ENCODE measurements around the gene WASF2. TPM values are rescaled to one million over a fixed set of nuclear protein-coding genes. Genes with fewer than 3 reads are reported as not detected.

The WASF2 gene
- total and polyA plus RNA-seq, 2 of the 8 experiments (the other 6 are each of a cell fraction or from before 2014, with no cell fraction given): 32.1 to 86.6 TPM

GRCh38 chr1:27409669-27410068 lies 80.3 kb downstream of the WASF2 start:
- Histone ChIP-seq H3K4me3 (ENCODE audit: extremely low read depth in 1 of 4, insufficient read depth in 2 of 4, low read depth in 3 of 4, low read length in 4 of 4) (no peak overlapping the region), H4K5ac (ENCODE audit: insufficient read length, low read depth, low read length) (no peak overlapping the region), H2AK5ac (ENCODE audit: low read depth, low read length) (no peak overlapping the region), H3K14ac (ENCODE audit: insufficient read length) (no peak overlapping the region), H4K91ac (replicated peaks; ENCODE audit: insufficient read length, low read length) (no peak overlapping the region), H3K79me1 (ENCODE audit: low read depth, low read length) (no peaks in the 10 kb centered on the region; the same call in 1 of the 2 replicates), H2BK120ac (replicated peaks; ENCODE audit: low read depth, low read length) (no peak overlapping the region), H2BK20ac (ENCODE audit: low read length) (no peak overlapping the region), H4K20me1 (replicated peaks in 1 of 2; ENCODE audit: control insufficient read depth in 1 of 2, insufficient read depth in 2 of 2, low read length in 2 of 2) (peaks cover 0 to 2% of the 10 kb centered on the region in 2 experiments), H2BK5ac (ENCODE audit: low read depth, low read length) (no peak overlapping the region), H2AFZ (ENCODE audit: low read length) (no peak overlapping the region), H3K56ac (replicated peaks; ENCODE audit: insufficient read length, low read depth, low read length) (no peak overlapping the region), H3K36me3 (ENCODE audit: control insufficient read depth in 2 of 4, insufficient read depth in 4 of 4, low read length in 3 of 4) (peaks cover 19 to 61% (median 41%) of the 10 kb centered on the region in 4 experiments; a peak in 7 of 8 replicates), H2BK15ac (ENCODE audit: low read length) (no peak overlapping the region), H3K27me3 (replicated peaks in 1 of 4; ENCODE audit: control insufficient read depth in 3 of 4, extremely low read depth in 1 of 4, insufficient read depth in 3 of 4, low read length in 3 of 4) (no peaks in the 10 kb centered on the region), H3K18ac (ENCODE audit: extremely low read depth, low read length) (no peak overlapping the region), H3K23me2 (ENCODE audit: low read depth, low read length) (no peaks in the 10 kb centered on the region), H3K4me1 (replicated peaks in 1 of 4; ENCODE audit: control insufficient read depth in 3 of 4, insufficient read depth in 4 of 4, low read length in 3 of 4) (peaks cover 4 to 13% (median 9%) of the 10 kb centered on the region in 4 experiments), H2BK12ac (ENCODE audit: low read depth, low read length) (no peak overlapping the region), H3K27ac (ENCODE audit: low read depth, low read length) (no peak overlapping the region), H4K8ac (ENCODE audit: extremely low read depth, insufficient read depth, low read length) (no peak overlapping the region), H3K79me2 (ENCODE audit: control insufficient read depth in 1 of 2, insufficient read depth in 2 of 2, low read length in 2 of 2) (no peaks in the 10 kb centered on the region; a peak in 1 of 4 replicates), H3K4me2 (ENCODE audit: insufficient read depth in 1 of 2, low read depth in 2 of 2, low read length in 2 of 2) (no peak overlapping the region), H3K4ac (replicated peaks; ENCODE audit: insufficient read length, low read depth, low read length) (no peak overlapping the region), H3K23ac (ENCODE audit: insufficient read length) (no peak overlapping the region), H3K9ac (replicated peaks in 1 of 4; ENCODE audit: extremely low read depth in 1 of 4, low read depth in 3 of 4, low read length in 3 of 4) (no peak overlapping the region), H3K9me3 (ENCODE audit: insufficient read depth in 2 of 2, low read depth in 1 of 2, low read length in 1 of 2) (no peaks in the 10 kb centered on the region)
- POLR2A ChIA-PET (ENCODE audit: partially characterized antibody): no interaction called here
- FAIRE-seq (no peak), DNase-seq (ENCODE audit: low read depth in 1 of 2, low spot score in 2 of 2) (no peak)
- 91% methylated on average over 4 of the region's 11 CpGs; no CpG with 5 or more reads in 1 of the 2 experiments for WGBS, 2 experiments (ENCODE audit: extremely low coverage in 1 of 2, insufficient coverage in 1 of 2, insufficient read length in 1 of 2, insufficient replicate concordance in 2 of 2, low coverage in 1 of 2, low lambda C conversion rate in 2 of 2, missing lambda C conversion rate in 1 of 2)
- CTCF ChIA-PET (ENCODE audit: partially characterized antibody): interaction anchor here (1.4 to 37.8 kb wide), 9 partner anchors 8 to 198 kb away, joined by 3 to 863 read pairs (median 8); partner anchors contain the start of gene AHDC1
- no peak for TF ChIP-seq RAD21 (IDR thresholded peaks at IDR 0.05 in 1 of 2, conservative IDR thresholded peaks at IDR 0.05 in 1 of 2; ENCODE audit: low read depth in 2 of 2, low read length in 2 of 2)
- TF ChIP-seq HDAC2 (IDR thresholded peaks at IDR 0.05; ENCODE audit: borderline replicate concordance in 1 of 2, low read depth in 2 of 2, low read length in 2 of 2): no peak

Measured in H1 (cell line).